Pancreas (tissue), 10 donors: ENCODE data around the gene COA1. TPM values are rescaled to one million over a fixed set of nuclear protein-coding genes. Genes with fewer than 3 reads are reported as not detected.

ENCODE experiments used
- ATAC-seq, 4 donors: fragments of 200-7000 bp; cut with Tn5 transposase; one replicate each; pipeline versions ENCODE4 v1.8.0 to v1.9.1; 2020; ENCODE audit warnings: mild to moderate bottlenecking in 4 of 4, moderate library complexity in 4 of 4
- DNase-seq, 6 donors: peaks; one replicate each; pipeline ENCODE4 v3.0.0-alpha.2; 2020
- FAIRE-seq: peaks from 2 replicates; lab custom pipeline; 2012; peaks lifted over from hg19 to GRCh38; lab: Jason Lieb, UNC
- H3K27ac ChIP-seq, 4 donors: fragments of 200-600 bp; sonication (generic); 1 replicate in 3 of 4; 2 replicates in 1 of 4; pipeline versions ENCODE4 v1.5.0 to v1.8.0; 2020
- H3K27me3 ChIP-seq, 4 donors: fragments of 200-600 bp; one replicate each; pipeline ENCODE4 v1.8.0; 2021
- H3K36me3 ChIP-seq, 3 donors: fragments of 200-600 bp; sonication (generic) in 1 of 3; one replicate each; pipeline versions ENCODE4 v1.5.0 to v1.8.0; 2020 to 2021
- H3K4me1 ChIP-seq, 3 donors: fragments of 200-600 bp; one replicate each; pipeline ENCODE4 v1.8.0; 2021
- H3K4me3 ChIP-seq, 4 donors: fragments of 200-600 bp; sonication (generic) in 2 of 4; one replicate each; pipeline versions ENCODE4 v1.5.0 to v1.8.0; 2020 to 2021
- H3K9me3 ChIP-seq, 4 donors: fragments of 200-600 bp; one replicate each; pipeline ENCODE4 v1.8.0; 2021
- CTCF ChIP-seq, 4 donors: fragments of 200-600 bp; sonication (generic) in 3 of 4; IDR thresholded peaks; one replicate each; pipeline versions ENCODE4 v1.5.0 to v1.8.0; 2021; ENCODE audit warnings: antibody characterized with exemption in 4 of 4
- WGBS, 2 donors: extraction: QIAGEN DNeasy Blood & Tissue Kit; methylation state at CpG; one replicate each; pipeline ENCODE4 v1.1.7; 2013; 5-methylcytosine and 5-hydroxymethylcytosine counted together
- intact Hi-C, 3 donors: fragments of 100-400 bp; cut with DNase I; formaldehyde crosslinking; loops; one replicate each; pipeline versions ENCODE4 v1.11.1 to v1.14.2; 2022
- polyA plus RNA-seq, 2 donors: library from polyadenylated mRNA; stranded (reverse); fragments of 200-250 nt; gene quantifications; one replicate each; pipeline ENCODE4 v1.2.3, GENCODE V29; 2013
- total RNA-seq, 6 donors: library from RNA; stranded (reverse); fragmentation: NEBNext Ultra II Directional in 4 of 6; extraction: Animal tissue kit (Norgen Biotek cat#: 25700) in 4 of 6; gene quantifications; one replicate each; pipeline versions ENCODE4 v1.2.1 to v1.2.4, GENCODE V29; 2021 to 2023
- donor health status: healthy with polysubstance abuse.
- donor health status: DM: no; HTN: no; CAD: no; lungs with moderate emphysema.
- donor health status: DM: no; HTN: no; CAD: no.
- donor health status: control.
- donor health status: control.
- donor health status: Bipolar disorder and iron deficiency.
- donor health status: DM: yes; HTN: yes; CAD: no.
- donor health status: DM: no; HTN: no; CAD: no.
- donor health status: DM: no; HTN: no; CAD: no.
- donor health status: DM: yes; HTN: yes; CAD: no.

The COA1 gene
- total and polyA plus RNA-seq, 8 donors = 24.6 to 34.4 (median 27.1) TPM

- TF ChIP-seq CTCF (IDR thresholded peaks at IDR 0.05) = no peak
- no peak overlapping the region for H3K4me3 ChIP-seq
- no peak for DNase-seq
- H3K4me1 ChIP-seq = peaks cover 0 to 7% (median 0%) of the 10 kb centered on the region in 3 donors
- no peaks in the 10 kb centered on the region for H3K9me3 ChIP-seq
- WGBS, 2 donors = 84 to 88% methylated on average over 1 of the region's 1 CpG
- no peaks in the 10 kb centered on the region for H3K27me3 ChIP-seq
- ATAC-seq = no peak
- no peak overlapping the region for H3K27ac ChIP-seq
- H3K36me3 ChIP-seq = no peaks in the 10 kb centered on the region
- intact Hi-C loops = no loop called here
- no peak for FAIRE-seq
Observed at GRCh38 chr7:43702974-43703373, 26.3 kb downstream of the COA1 start.

- no peaks in the 10 kb centered on the region for H3K9me3 ChIP-seq
- FAIRE-seq = no peak
- no peak for ATAC-seq
- H3K27me3 ChIP-seq = no peaks in the 10 kb centered on the region
- no peaks in the 10 kb centered on the region for H3K36me3 ChIP-seq
- DNase-seq = no peak
- intact Hi-C loops = no loop called here
- WGBS, 2 donors = 53 to 62% methylated on average over 3 of the region's 3 CpGs
- TF ChIP-seq CTCF (IDR thresholded peaks at IDR 0.05) = no peak
- H3K4me1 ChIP-seq = peaks cover 0 to 7% (median 0%) of the 10 kb centered on the region in 3 donors
- H3K27ac ChIP-seq = no peak overlapping the region
- no peak overlapping the region for H3K4me3 ChIP-seq
Observed at GRCh38 chr7:43701929-43702328, 27.4 kb downstream of the COA1 start.

- FAIRE-seq = no peak
- no peak for DNase-seq
- intact Hi-C loops = no loop called here
- H3K27ac ChIP-seq = no peak overlapping the region
- ATAC-seq = no peak
- no peak overlapping the region for H3K4me3 ChIP-seq
- no peaks in the 10 kb centered on the region for H3K36me3 ChIP-seq
- H3K27me3 ChIP-seq = no peaks in the 10 kb centered on the region
- TF ChIP-seq CTCF (IDR thresholded peaks at IDR 0.05) = no peak
- peaks cover 0 to 7% (median 0%) of the 10 kb centered on the region in 3 donors for H3K4me1 ChIP-seq
- H3K9me3 ChIP-seq = no peaks in the 10 kb centered on the region
Observed at GRCh38 chr7:43701500-43701854, 27.8 kb downstream of the COA1 start.

DNA sequence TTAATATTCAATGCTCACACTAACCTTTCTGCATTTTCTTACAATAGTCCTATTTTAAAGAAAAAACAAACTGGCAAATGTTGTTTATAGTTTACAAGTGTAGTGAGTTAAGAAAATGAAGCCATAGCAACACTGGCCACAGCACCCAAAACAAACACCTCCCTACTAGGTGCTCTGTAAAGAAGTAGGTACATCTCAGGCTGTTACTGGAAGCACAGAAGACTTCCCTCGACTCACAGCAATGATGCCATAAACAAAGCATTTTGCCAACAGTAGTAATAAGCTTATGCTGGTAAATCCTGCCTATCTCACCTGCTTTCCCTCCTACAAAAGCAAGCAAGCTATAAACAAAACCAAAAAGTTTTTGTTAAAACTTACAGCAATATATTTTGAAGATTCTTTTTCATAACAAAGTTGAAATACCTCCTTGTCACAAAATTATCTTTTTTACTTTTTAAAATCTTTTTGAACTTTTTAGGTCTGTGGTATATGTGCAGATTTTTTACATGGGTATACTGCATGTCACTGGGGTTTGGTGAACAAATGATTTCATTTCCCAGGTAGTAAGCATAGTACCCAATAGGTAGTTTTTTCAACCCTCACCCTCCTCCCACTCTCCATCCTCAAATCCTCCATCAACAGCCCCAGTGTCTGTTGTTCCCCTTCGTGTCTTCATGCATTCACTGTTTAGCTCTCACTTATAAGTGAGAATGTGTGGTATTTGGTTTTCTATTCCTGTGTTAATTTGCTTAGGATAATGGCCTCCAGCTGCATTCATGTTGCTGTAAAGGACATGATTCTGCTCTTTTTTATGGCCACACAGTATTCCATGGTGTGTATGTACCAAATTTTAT, 28.4 kb downstream of the COA1 start:
- Histone ChIP-seq H3K4me1 (peaks cover 0 to 7% (median 0%) of the 10 kb centered on the region in 3 donors), H3K27me3 (no peaks in the 10 kb centered on the region), H3K36me3 (no peaks in the 10 kb centered on the region), H3K4me3 (no peak overlapping the region), H3K27ac (no peak overlapping the region), H3K9me3 (no peaks in the 10 kb centered on the region)
- WGBS, 2 donors = 55 to 63% methylated on average over 2 of the region's 2 CpGs
- intact Hi-C loops = no loop called here
- peak in 1 of 4 donors; percentile 26 for ATAC-seq
- DNase-seq = no peak
- FAIRE-seq = no peak
- no peak for TF ChIP-seq CTCF (IDR thresholded peaks at IDR 0.05)

DNA sequence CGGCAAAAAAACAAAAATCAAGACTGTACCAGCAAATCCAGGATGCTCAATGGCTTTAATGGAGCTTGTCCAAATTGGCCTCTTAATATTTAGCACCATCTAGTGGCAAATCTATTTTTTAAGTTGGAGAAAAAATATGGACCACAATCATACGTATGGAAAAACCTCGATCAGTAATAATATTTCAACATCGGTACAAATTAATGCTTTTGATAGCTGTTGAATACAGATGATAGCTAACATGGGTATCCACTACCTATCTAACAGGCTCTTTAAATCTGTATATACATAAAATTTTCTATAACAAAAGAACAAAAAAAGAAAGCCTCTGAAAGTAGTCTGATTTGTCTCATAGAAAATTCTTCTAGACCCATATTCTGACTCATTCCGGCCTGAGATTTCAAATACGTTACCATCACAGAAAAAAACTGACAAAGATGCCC, 29.2 kb downstream of the COA1 start:
- no peaks in the 10 kb centered on the region for H3K9me3 ChIP-seq
- ATAC-seq (peak; percentile 72 to 91 (median 89)), FAIRE-seq (peak; percentile 87), DNase-seq (no peak)
- H3K4me1 ChIP-seq = peaks cover 0 to 7% (median 0%) of the 10 kb centered on the region in 3 donors
- peak; percentile 15 to 43 (median 39) for TF ChIP-seq CTCF (IDR thresholded peaks at IDR 0.05)
- no peak overlapping the region for H3K27ac ChIP-seq
- H3K4me3 ChIP-seq = no peak overlapping the region
- intact Hi-C loops = no loop called here
- 8 to 10% methylated on average over 6 of the region's 6 CpGs for WGBS, 2 donors
- H3K27me3 ChIP-seq = no peaks in the 10 kb centered on the region
- no peaks in the 10 kb centered on the region for H3K36me3 ChIP-seq
